ENCODE measurements around the gene ZBTB48. TPM values are rescaled to one million over a fixed set of nuclear protein-coding genes. Genes with fewer than 3 reads are reported as not detected.
A peak's percentile ranks its signal among the peaks of the same experiment; 100 is the strongest.

ZBTB48 gene
- total RNA-seq, 4 donors from 2014 or later, result 9.3 to 14.5 (median 11.3) TPM

DNA sequence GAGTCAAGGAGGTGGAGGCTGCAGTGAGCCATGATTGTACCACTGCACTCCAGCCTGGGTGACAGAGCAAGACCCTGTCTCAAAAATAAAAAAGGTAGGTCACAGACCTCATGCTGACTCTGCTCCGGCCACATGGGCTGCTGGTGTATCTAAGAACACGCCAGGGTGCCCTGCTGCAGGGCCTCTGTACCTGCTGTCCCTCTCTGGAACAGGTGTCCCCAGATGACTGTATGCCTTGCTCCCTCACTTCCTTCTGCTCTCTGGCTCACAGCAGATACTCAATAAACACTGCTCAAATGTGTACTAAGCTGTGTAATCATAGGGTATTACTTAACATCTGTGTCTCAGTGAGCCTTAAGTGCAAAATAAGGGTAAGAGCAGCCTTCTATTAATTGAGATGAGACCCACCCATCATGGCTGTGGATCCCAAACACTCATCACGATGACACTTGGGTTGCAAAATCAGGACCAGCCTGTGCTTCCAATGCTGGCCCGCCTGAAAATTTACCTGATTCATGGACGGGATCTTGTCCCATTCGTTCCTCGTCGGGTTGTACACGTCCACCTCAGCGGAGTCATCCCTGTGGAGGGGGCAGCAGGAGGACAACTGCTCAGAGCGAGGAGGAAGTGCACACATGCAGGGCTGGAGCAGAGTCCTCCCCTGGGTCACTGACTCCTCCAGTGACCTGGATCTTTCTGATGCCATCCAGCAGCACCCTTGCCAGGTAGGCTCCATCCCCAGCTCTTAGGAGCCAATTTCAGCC lies 15.4 kb downstream of the ZBTB48 start:
- in situ Hi-C loops (cut with MboI; ENCODE audit: low sequenced_read_pairs in 4 of 4), result no loop called here
- peaks cover 0 to 58% of the 10 kb centered on the region in 2 donors for H3K36me3 ChIP-seq
- H3K27me3 ChIP-seq, result no peaks in the 10 kb centered on the region
- DNase-seq, result peak; percentile 65
- H3K4me3 ChIP-seq, result no peak overlapping the region
- H3K4me1 ChIP-seq, result peaks cover 92 to 97% of the 10 kb centered on the region in 2 donors
- H3K27ac ChIP-seq, result peak overlapping the region; percentile 98 to 100 (median 100)
- intact Hi-C loops (cut with DNase I; ENCODE audit: low total_unique reads), result no loop called here
- peak; percentile 3 to 34 for ATAC-seq
- H3K9me3 ChIP-seq, result no peaks in the 10 kb centered on the region
- TF ChIP-seq, protein P1, sequence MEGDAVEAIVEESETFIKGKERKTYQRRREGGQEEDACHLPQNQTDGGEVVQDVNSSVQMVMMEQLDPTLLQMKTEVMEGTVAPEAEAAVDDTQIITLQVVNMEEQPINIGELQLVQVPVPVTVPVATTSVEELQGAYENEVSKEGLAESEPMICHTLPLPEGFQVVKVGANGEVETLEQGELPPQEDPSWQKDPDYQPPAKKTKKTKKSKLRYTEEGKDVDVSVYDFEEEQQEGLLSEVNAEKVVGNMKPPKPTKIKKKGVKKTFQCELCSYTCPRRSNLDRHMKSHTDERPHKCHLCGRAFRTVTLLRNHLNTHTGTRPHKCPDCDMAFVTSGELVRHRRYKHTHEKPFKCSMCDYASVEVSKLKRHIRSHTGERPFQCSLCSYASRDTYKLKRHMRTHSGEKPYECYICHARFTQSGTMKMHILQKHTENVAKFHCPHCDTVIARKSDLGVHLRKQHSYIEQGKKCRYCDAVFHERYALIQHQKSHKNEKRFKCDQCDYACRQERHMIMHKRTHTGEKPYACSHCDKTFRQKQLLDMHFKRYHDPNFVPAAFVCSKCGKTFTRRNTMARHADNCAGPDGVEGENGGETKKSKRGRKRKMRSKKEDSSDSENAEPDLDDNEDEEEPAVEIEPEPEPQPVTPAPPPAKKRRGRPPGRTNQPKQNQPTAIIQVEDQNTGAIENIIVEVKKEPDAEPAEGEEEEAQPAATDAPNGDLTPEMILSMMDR (IDR thresholded peaks at IDR 0.05 in 4 of 5, conservative IDR thresholded peaks at IDR 0.05 in 1 of 5), result no peak
- no peak for TF ChIP-seq POLR2A (IDR thresholded peaks at IDR 0.05)

- in situ Hi-C loops (cut with MboI; ENCODE audit: low sequenced_read_pairs in 4 of 4) (no loop called here), intact Hi-C loops (cut with DNase I; ENCODE audit: low total_unique reads) (no loop called here)
- H3K4me3 ChIP-seq, result peak overlapping the region; percentile 27 to 90 (median 54)
- peak overlapping the region; percentile 98 to 100 (median 100) for H3K27ac ChIP-seq
- DNase-seq (no peak), ATAC-seq (no peak)
- H3K36me3 ChIP-seq, result peaks cover 0 to 54% of the 10 kb centered on the region in 2 donors
- TF ChIP-seq, protein P1 (IDR thresholded peaks at IDR 0.05 in 4 of 5, conservative IDR thresholded peaks at IDR 0.05 in 1 of 5), result no peak
- H3K4me1 ChIP-seq, result peaks cover 82 to 86% of the 10 kb centered on the region in 2 donors
- H3K9me3 ChIP-seq, result no peaks in the 10 kb centered on the region
- H3K27me3 ChIP-seq, result no peaks in the 10 kb centered on the region
These were observed 16.6 kb downstream of the ZBTB48 start for GRCh38 chr1:6596351-6596750.

GRCh38 chr1:6596886-6597776 lies 17.3 kb downstream of the ZBTB48 start:
- ATAC-seq, result peak; percentile 1 to 15
- no peaks in the 10 kb centered on the region for H3K27me3 ChIP-seq
- intact Hi-C loops (cut with DNase I; ENCODE audit: low total_unique reads), result no loop called here
- TF ChIP-seq, protein P1 (IDR thresholded peaks at IDR 0.05 in 4 of 5, conservative IDR thresholded peaks at IDR 0.05 in 1 of 5), result no peak
- TF ChIP-seq POLR2A (IDR thresholded peaks at IDR 0.05), result peak; percentile 31 to 37
- peak overlapping the region; percentile 98 to 100 (median 100) for H3K27ac ChIP-seq
- DNase-seq, result peak in 1 of 2 donors; percentile 80
- peaks cover 74 to 78% of the 10 kb centered on the region in 2 donors for H3K4me1 ChIP-seq
- H3K36me3 ChIP-seq, result peaks cover 0 to 54% of the 10 kb centered on the region in 2 donors
- peak overlapping the region; percentile 27 to 90 (median 54) for H3K4me3 ChIP-seq
- in situ Hi-C loops (cut with MboI; ENCODE audit: low sequenced_read_pairs in 4 of 4), result no loop called here
- H3K9me3 ChIP-seq, result no peaks in the 10 kb centered on the region

DNA sequence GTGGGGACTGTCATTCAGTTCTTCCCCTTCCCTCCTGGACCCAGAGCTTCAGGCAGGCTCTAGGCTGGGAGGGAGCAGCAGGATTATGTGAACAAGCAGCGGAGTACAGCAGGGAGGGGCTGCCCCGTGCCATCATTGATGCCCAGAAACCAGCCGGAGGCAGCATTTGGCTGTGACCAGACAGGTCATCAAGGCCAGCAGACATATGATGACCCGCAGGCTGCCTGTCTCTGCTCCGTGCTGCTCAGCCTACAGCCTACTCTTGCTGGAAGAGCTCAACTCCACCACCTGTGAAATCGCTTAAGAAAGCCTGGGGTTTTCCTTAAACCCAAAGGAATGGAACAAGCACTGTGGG lies 18.0 kb downstream of the ZBTB48 start:
- no peaks in the 10 kb centered on the region for H3K9me3 ChIP-seq
- TF ChIP-seq, protein P1 (IDR thresholded peaks at IDR 0.05 in 4 of 5, conservative IDR thresholded peaks at IDR 0.05 in 1 of 5), result no peak
- TF ChIP-seq POLR2A (IDR thresholded peaks at IDR 0.05), result peak in 1 of 2 donors; percentile 2
- peak overlapping the region; percentile 98 to 100 (median 100) for H3K27ac ChIP-seq
- intact Hi-C loops (cut with DNase I; ENCODE audit: low total_unique reads), result no loop called here
- H3K36me3 ChIP-seq, result peaks cover 0 to 51% of the 10 kb centered on the region in 2 donors
- in situ Hi-C loops (cut with MboI; ENCODE audit: low sequenced_read_pairs in 4 of 4), result no loop called here
- no peaks in the 10 kb centered on the region for H3K27me3 ChIP-seq
- peaks cover 68 to 72% of the 10 kb centered on the region in 2 donors for H3K4me1 ChIP-seq
- ATAC-seq (no peak), DNase-seq (peak in 1 of 2 donors; percentile 75)
- H3K4me3 ChIP-seq, result peak overlapping the region; percentile 27 to 91 (median 82)
